Naive thymus-derived CD4-positive, alpha-beta T cell (primary cell): ENCODE data around the gene MFAP3. TPM values are rescaled to one million over a fixed set of nuclear protein-coding genes. Genes with fewer than 3 reads are reported as not detected.
A peak's percentile ranks its signal among the peaks of the same experiment; 100 is the strongest.

Experiments used
- ATAC-seq: fragments of 150-1000 bp; cut with Tn5 transposase; 2 replicates; pipeline ENCODE4 v1.10.0; 2021; ENCODE audit warnings: mild to moderate bottlenecking, moderate library complexity
- CTCF ChIA-PET: fragments of 350-600 bp; sonication (Branson Sonifier 250); formaldehyde crosslinking; loops from one replicate; lab custom pipeline; 2021; ENCODE audit warnings: antibody characterized with exemption; lab: Charles Lee
- POLR2A ChIA-PET: fragments of 350-600 bp; sonication (Branson Sonifier 250); formaldehyde crosslinking; loops from one replicate; lab custom pipeline; 2021; ENCODE audit warnings: antibody characterized with exemption, inconsistent platforms; lab: Charles Lee
- DNase-seq, 9 donors: peaks; one replicate each; pipeline versions ENCODE4 v3.0.0 to v3.0.0-alpha.2; 2020 to 2022; ENCODE audit warnings: mixed read lengths in 1 of 9
- H3K27ac ChIP-seq: one replicate; pipeline ENCODE4 v1.7.0; 2013; ENCODE audit warnings: mild to moderate bottlenecking, low read depth, low read length, moderate library complexity
- H3K27me3 ChIP-seq, 2 donors: one replicate each; pipeline ENCODE4 v1.7.0; 2013; ENCODE audit warnings: low read length in 2 of 2, mild to moderate bottlenecking in 2 of 2, moderate library complexity in 2 of 2; ENCODE audit not compliant: control insufficient read depth in 2 of 2, insufficient read depth in 2 of 2
- H3K36me3 ChIP-seq, 3 experiments: 1 replicate in 2 of 3; 2 replicates in 1 of 3; pipeline ENCODE4 v1.7.0; 2013; ENCODE audit warnings: low read length in 3 of 3, mild to moderate bottlenecking in 3 of 3, moderate library complexity in 1 of 3; ENCODE audit not compliant: insufficient read depth in 3 of 3, control insufficient read depth in 2 of 3
- H3K4me1 ChIP-seq, 2 donors: one replicate each; pipeline ENCODE4 v1.7.0; 2013; ENCODE audit warnings: low read length in 2 of 2, mild to moderate bottlenecking in 2 of 2, moderate library complexity in 1 of 2; ENCODE audit not compliant: control insufficient read depth in 2 of 2, insufficient read depth in 2 of 2
- H3K4me3 ChIP-seq: 2 replicates; pipeline ENCODE4 v1.7.0; 2013; ENCODE audit warnings: mild to moderate bottlenecking, low read length
- H3K9me3 ChIP-seq, 3 experiments: 1 replicate in 2 of 3; 2 replicates in 1 of 3; pipeline ENCODE4 v1.7.0; 2013; ENCODE audit warnings: low read length in 3 of 3; ENCODE audit not compliant: control insufficient read depth in 2 of 3
- H3K27ac Mint-ChIP-seq, 9 donors: one replicate each; pipeline ENCODE4 v1.8.0; 2020 to 2022; ENCODE audit warnings: mixed read lengths in 9 of 9, mild to moderate bottlenecking in 8 of 9, moderate library complexity in 5 of 9, inconsistent platforms in 2 of 9
- H3K27me3 Mint-ChIP-seq, 5 donors: one replicate each; pipeline ENCODE4 v1.8.0; 2021 to 2022; ENCODE audit warnings: mixed read lengths in 5 of 5, mild to moderate bottlenecking in 1 of 5
- H3K36me3 Mint-ChIP-seq, 5 donors: one replicate each; pipeline ENCODE4 v1.8.0; 2020 to 2022; ENCODE audit warnings: mixed read lengths in 5 of 5, mild to moderate bottlenecking in 3 of 5, inconsistent platforms in 1 of 5
- H3K4me1 Mint-ChIP-seq, 7 donors: one replicate each; pipeline ENCODE4 v1.8.0; 2020 to 2022; ENCODE audit warnings: mixed read lengths in 7 of 7, mild to moderate bottlenecking in 3 of 7, inconsistent platforms in 1 of 7
- H3K4me3 Mint-ChIP-seq, 10 donors: one replicate each; pipeline ENCODE4 v1.8.0; 2020 to 2022; ENCODE audit warnings: mild to moderate bottlenecking in 10 of 10, mixed read lengths in 10 of 10, moderate library complexity in 6 of 10, inconsistent platforms in 2 of 10
- H3K9me3 Mint-ChIP-seq, 11 donors: one replicate each; pipeline ENCODE4 v1.8.0; 2020 to 2022; ENCODE audit warnings: mixed read lengths in 11 of 11, mild to moderate bottlenecking in 4 of 11, inconsistent platforms in 1 of 11, moderate library complexity in 1 of 11
- intact Hi-C, 2 donors: fragments of 100-400 bp; cut with micrococcal nuclease; formaldehyde crosslinking; loops; one replicate each; pipeline ENCODE4 v1.15.1; 2023
- polyA plus RNA-seq, 2 donors: library from polyadenylated mRNA; unstranded; fragments of 300-500 nt; fragmentation: Illumina TruSeq; gene quantifications; one replicate each; pipeline ENCODE4 v1.2.3, GENCODE V29; 2021
- total RNA-seq, 6 experiments: library from RNA in 5 of 6; stranded (reverse) in 5 of 6; gene quantifications; 1 replicate in 5 of 6; 2 replicates in 1 of 6; pipeline ENCODE4 v1.2.3 and lab custom pipeline; 2021 to 2026

MFAP3 gene
- total and polyA plus RNA-seq, 7 experiments from 2014 or later = 5.6 to 30.6 (median 16.8) TPM

DNA sequence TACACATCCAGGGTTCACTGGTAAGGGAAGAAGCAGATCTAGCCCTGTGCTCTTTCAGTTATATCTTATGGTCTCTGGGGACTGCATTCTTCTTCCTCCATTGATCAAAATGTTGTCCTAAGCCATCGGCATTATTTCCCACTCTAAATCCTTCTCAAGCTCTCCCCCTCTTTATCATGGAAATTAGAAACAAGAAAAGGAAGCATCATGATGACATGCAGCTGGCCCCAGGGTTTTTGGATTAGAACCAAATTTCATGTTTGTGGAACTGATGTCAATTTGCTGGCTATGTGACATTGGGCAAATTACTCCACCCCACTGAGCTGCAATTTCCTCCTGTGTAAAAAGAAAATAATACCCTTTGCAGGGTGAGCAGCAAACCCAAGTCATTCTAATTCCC is 39.5 kb downstream of the MFAP3 start:
- ChIA-PET CTCF (interaction anchor here (1.1 kb wide), 1 partner anchor 327 kb away, joined by 3 read pairs; no protein-coding TSS in a partner anchor), POLR2A (no interaction called here)
- H3K36me3 ChIP-seq = no peaks in the 10 kb centered on the region
- Mint-ChIP-seq H3K27me3 (no peaks in the 10 kb centered on the region), H3K4me1 (peaks cover 1 to 55% (median 22%) of the 10 kb centered on the region in 7 donors), H3K36me3 (peaks cover 0 to 2% (median 0%) of the 10 kb centered on the region in 5 donors), H3K4me3 (no peak overlapping the region), H3K27ac (no peak overlapping the region), H3K9me3 (peaks cover 0 to 2% (median 0%) of the 10 kb centered on the region in 11 donors)
- peaks cover 0 to 13% of the 10 kb centered on the region in 2 donors for H3K4me1 ChIP-seq
- H3K27me3 ChIP-seq = no peaks in the 10 kb centered on the region
- ATAC-seq = no peak
- no peak overlapping the region for H3K27ac ChIP-seq
- DNase-seq = no peak
- intact Hi-C loops = loop anchor here (10.0 kb wide), 2 partner anchors 103 to 537 kb away; no protein-coding TSS in a partner anchor
- no peak overlapping the region for H3K4me3 ChIP-seq
- H3K9me3 ChIP-seq = no peaks in the 10 kb centered on the region

DNA sequence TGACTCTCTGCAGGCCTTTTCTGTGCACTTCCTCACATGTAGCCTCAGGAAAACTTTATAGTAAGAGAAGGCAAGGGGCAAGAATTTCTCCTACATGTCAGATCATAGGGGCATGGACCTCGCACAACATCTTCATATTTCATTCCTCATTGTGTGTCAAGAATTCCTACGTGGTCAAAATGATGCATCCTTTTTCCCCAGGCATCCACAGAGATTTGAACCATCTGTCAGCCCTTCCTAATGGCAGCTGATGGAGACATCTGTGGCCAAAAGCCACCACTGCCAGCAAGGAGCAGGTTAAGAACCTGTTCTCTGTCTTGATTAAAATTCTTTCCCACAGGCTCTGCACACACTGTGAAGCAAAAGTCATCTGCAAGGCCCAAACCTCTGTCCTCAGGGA is 42.5 kb downstream of the MFAP3 start:
- Mint-ChIP-seq H3K4me1 (peaks cover 0 to 36% (median 16%) of the 10 kb centered on the region in 7 donors), H3K9me3 (peaks cover 0 to 2% (median 0%) of the 10 kb centered on the region in 11 donors), H3K27ac (no peak overlapping the region), H3K36me3 (peaks cover 0 to 4% (median 0%) of the 10 kb centered on the region in 5 donors), H3K27me3 (peaks cover 0 to 1% (median 0%) of the 10 kb centered on the region in 5 donors), H3K4me3 (no peak overlapping the region)
- CTCF ChIA-PET = interaction anchor here (1.3 kb wide), 1 partner anchor 9 kb away, joined by 3 read pairs; no protein-coding TSS in a partner anchor
- Histone ChIP-seq H3K9me3 (no peaks in the 10 kb centered on the region), H3K4me3 (no peak overlapping the region), H3K4me1 (peaks cover 0 to 2% of the 10 kb centered on the region in 2 donors), H3K27me3 (no peaks in the 10 kb centered on the region), H3K36me3 (no peaks in the 10 kb centered on the region), H3K27ac (no peak overlapping the region)
- intact Hi-C loops = no loop called here
- DNase-seq (no peak), ATAC-seq (no peak)
- POLR2A ChIA-PET = no interaction called here

DNA sequence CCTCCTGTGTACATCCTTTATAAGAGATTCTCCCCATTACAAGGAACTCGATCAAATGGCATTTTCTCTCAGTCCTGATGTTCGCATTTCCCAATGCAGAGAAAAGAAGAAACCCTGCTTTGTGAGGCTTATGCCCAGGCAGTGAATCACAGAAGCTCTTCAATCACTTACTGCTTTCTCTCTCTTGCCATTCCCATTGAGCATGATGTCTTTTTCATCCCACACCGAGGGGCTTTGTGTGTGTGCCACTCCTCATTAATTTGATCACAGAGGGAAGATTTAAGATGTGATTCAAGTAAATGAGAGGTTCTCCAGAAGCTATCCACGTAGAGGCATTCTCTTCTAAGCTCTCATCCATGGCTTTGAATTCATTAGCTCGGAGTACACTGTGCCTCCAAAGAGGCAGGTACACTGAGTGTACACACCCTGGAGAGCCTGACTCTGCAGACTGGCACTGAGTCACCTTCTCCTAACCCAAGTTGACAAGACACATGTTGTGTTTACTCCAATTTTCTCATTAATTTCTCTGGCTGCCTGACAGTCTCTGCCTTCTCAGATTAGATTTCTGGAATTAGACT is 45.4 kb downstream of the MFAP3 start:
- H3K27ac Mint-ChIP-seq = no peak overlapping the region
- Histone ChIP-seq H3K4me3 (no peak overlapping the region), H3K4me1 (no peaks in the 10 kb centered on the region), H3K9me3 (no peaks in the 10 kb centered on the region), H3K36me3 (no peaks in the 10 kb centered on the region), H3K27me3 (no peaks in the 10 kb centered on the region), H3K27ac (no peak overlapping the region)
- ATAC-seq (no peak), DNase-seq (no peak)
- POLR2A ChIA-PET = no interaction called here
- peaks cover 0 to 20% (median 10%) of the 10 kb centered on the region in 7 donors for H3K4me1 Mint-ChIP-seq
- H3K4me3 Mint-ChIP-seq = no peak overlapping the region
- H3K27me3 Mint-ChIP-seq = peaks cover 0 to 5% (median 2%) of the 10 kb centered on the region in 5 donors
- peaks cover 0 to 4% (median 0%) of the 10 kb centered on the region in 11 donors for H3K9me3 Mint-ChIP-seq
- peaks cover 0 to 3% (median 0%) of the 10 kb centered on the region in 5 donors for H3K36me3 Mint-ChIP-seq
- CTCF ChIA-PET = no interaction called here
- intact Hi-C loops = no loop called here

DNA sequence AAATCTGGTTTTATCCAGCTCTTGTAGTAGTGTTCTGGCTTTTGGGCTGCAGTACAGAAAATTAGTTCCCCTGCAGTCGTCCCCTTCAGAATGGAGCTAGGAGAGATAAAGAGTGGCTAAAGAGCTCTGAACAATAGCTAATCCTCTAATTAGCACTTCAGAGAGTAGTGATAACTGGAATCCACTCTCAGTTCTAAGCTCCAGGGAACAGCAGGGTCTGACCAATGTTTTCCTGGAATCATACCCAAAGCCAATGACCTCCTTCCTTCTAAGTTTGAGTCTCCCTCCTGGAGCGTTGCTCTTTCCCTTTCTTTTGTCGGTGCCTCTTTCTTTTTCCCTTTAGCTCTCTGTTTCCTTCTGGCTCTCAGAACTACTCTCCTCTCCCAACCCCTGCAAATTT is 47.4 kb downstream of the MFAP3 start:
- CTCF ChIA-PET = interaction anchor here (1.7 kb wide), 1 partner anchor 10 kb away, joined by 5 read pairs; no protein-coding TSS in a partner anchor
- Histone ChIP-seq H3K4me1 (no peaks in the 10 kb centered on the region), H3K4me3 (no peak overlapping the region), H3K27me3 (no peaks in the 10 kb centered on the region), H3K9me3 (no peaks in the 10 kb centered on the region), H3K27ac (no peak overlapping the region), H3K36me3 (no peaks in the 10 kb centered on the region)
- H3K27ac Mint-ChIP-seq = peak overlapping the region in 2 of 9 donors; percentile 30 to 34
- DNase-seq = no peak
- peak overlapping the region in 3 of 10 donors; percentile 6 to 37 (median 19) for H3K4me3 Mint-ChIP-seq
- H3K36me3 Mint-ChIP-seq = peaks cover 0 to 3% (median 0%) of the 10 kb centered on the region in 5 donors
- H3K27me3 Mint-ChIP-seq = peaks cover 3 to 10% (median 6%) of the 10 kb centered on the region in 5 donors
- H3K9me3 Mint-ChIP-seq = peaks cover 0 to 4% (median 0%) of the 10 kb centered on the region in 11 donors
- peaks cover 0 to 18% (median 10%) of the 10 kb centered on the region in 7 donors for H3K4me1 Mint-ChIP-seq
- intact Hi-C loops = loop anchor here in 1 of 2 donors (2.0 kb wide), 1 partner anchor 13 kb away; no protein-coding TSS in a partner anchor
- POLR2A ChIA-PET = no interaction called here
- ATAC-seq = no peak

DNA sequence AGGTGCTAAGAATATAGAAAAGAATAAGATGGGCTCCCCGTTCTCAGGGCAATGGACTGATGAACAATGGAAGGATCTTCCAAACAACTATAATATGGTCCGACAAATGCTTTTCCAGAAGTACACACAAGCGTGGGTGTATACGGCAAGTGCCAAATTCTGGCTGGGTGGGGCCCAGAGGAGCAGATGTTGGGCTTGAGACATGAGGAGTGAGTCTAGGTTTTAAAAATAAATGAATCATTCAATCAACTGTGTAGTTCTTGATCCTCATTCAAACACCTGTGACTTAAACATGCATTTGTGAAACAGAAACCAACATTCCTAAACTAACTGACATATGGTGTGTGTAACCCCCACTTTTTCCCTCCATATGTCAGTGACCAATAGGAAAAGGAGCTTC is 47.9 kb downstream of the MFAP3 start:
- no peaks in the 10 kb centered on the region for H3K4me1 ChIP-seq
- H3K27ac ChIP-seq = no peak overlapping the region
- peaks cover 0 to 4% (median 0%) of the 10 kb centered on the region in 11 donors for H3K9me3 Mint-ChIP-seq
- ChIA-PET CTCF (interaction anchor here (0.8 kb wide), 1 partner anchor 14 kb away, joined by 3 read pairs; no protein-coding TSS in a partner anchor), POLR2A (no interaction called here)
- DNase-seq = no peak
- peaks cover 5 to 13% (median 9%) of the 10 kb centered on the region in 5 donors for H3K27me3 Mint-ChIP-seq
- no peaks in the 10 kb centered on the region for H3K9me3 ChIP-seq
- no peak overlapping the region for H3K4me3 ChIP-seq
- no peak overlapping the region for H3K4me3 Mint-ChIP-seq
- no peaks in the 10 kb centered on the region for H3K36me3 ChIP-seq
- H3K27me3 ChIP-seq = no peaks in the 10 kb centered on the region
- ATAC-seq = no peak
- peak overlapping the region in 1 of 9 donors; percentile 30 for H3K27ac Mint-ChIP-seq
- H3K36me3 Mint-ChIP-seq = peaks cover 0 to 3% (median 0%) of the 10 kb centered on the region in 5 donors
- intact Hi-C loops = loop anchor here in 1 of 2 donors (2.0 kb wide), 1 partner anchor 14 kb away; no protein-coding TSS in a partner anchor
- peaks cover 0 to 18% (median 10%) of the 10 kb centered on the region in 7 donors for H3K4me1 Mint-ChIP-seq

DNA sequence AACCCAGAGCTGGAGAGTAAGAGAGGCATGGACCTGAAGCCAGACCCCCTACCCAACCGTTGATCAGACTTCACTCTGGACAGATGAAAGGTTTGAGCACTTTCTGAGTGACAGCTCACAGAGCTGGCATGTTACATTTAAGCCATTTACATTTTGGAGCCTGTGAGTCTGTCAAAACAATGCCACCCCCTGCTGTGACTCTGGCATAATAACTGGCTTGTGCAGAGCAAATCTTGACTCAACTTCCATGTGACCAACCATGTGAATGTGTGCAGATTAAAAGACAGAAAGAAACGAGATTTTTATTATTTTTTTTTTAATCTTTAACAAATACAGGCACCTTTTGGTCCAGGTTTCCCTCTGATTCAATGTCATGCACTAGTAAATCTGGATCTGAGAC is 48.5 kb downstream of the MFAP3 start:
- peaks cover 0 to 3% (median 0%) of the 10 kb centered on the region in 5 donors for H3K36me3 Mint-ChIP-seq
- peaks cover 0 to 18% (median 10%) of the 10 kb centered on the region in 7 donors for H3K4me1 Mint-ChIP-seq
- ChIA-PET POLR2A (no interaction called here), CTCF (interaction anchor here (0.8 kb wide), 1 partner anchor 14 kb away, joined by 3 read pairs; no protein-coding TSS in a partner anchor)
- intact Hi-C loops = loop anchor here in 1 of 2 donors (2.0 kb wide), 1 partner anchor 14 kb away; no protein-coding TSS in a partner anchor
- DNase-seq = no peak
- H3K27ac Mint-ChIP-seq = no peak overlapping the region
- H3K4me3 Mint-ChIP-seq = no peak overlapping the region
- H3K27me3 ChIP-seq = no peaks in the 10 kb centered on the region
- no peak overlapping the region for H3K27ac ChIP-seq
- no peaks in the 10 kb centered on the region for H3K4me1 ChIP-seq
- H3K9me3 ChIP-seq = no peaks in the 10 kb centered on the region
- no peak overlapping the region for H3K4me3 ChIP-seq
- H3K27me3 Mint-ChIP-seq = peaks cover 9 to 17% (median 13%) of the 10 kb centered on the region in 5 donors
- no peaks in the 10 kb centered on the region for H3K36me3 ChIP-seq
- peaks cover 0 to 4% (median 0%) of the 10 kb centered on the region in 11 donors for H3K9me3 Mint-ChIP-seq
- no peak for ATAC-seq
